Pancreas (tissue), 10 donors: Measurements from ENCODE around the gene SLC29A2. TPM values are rescaled to one million over a fixed set of nuclear protein-coding genes. Genes with fewer than 3 reads are reported as not detected.

ENCODE experiments used
- ATAC-seq, 4 donors: fragments of 200-7000 bp; cut with Tn5 transposase; one replicate each; pipeline versions ENCODE4 v1.8.0 to v1.9.1; 2020; ENCODE audit warnings: mild to moderate bottlenecking in 4 of 4, moderate library complexity in 4 of 4
- DNase-seq, 6 donors: peaks; one replicate each; pipeline ENCODE4 v3.0.0-alpha.2; 2020
- FAIRE-seq: peaks from 2 replicates; lab custom pipeline; 2012; peaks lifted over from hg19 to GRCh38; lab: Jason Lieb, UNC
- H3K27ac ChIP-seq, 4 donors: fragments of 200-600 bp; sonication (generic); 1 replicate in 3 of 4; 2 replicates in 1 of 4; pipeline versions ENCODE4 v1.5.0 to v1.8.0; 2020
- H3K27me3 ChIP-seq, 4 donors: fragments of 200-600 bp; one replicate each; pipeline ENCODE4 v1.8.0; 2021
- H3K36me3 ChIP-seq, 3 donors: fragments of 200-600 bp; sonication (generic) in 1 of 3; one replicate each; pipeline versions ENCODE4 v1.5.0 to v1.8.0; 2020 to 2021
- H3K4me1 ChIP-seq, 3 donors: fragments of 200-600 bp; one replicate each; pipeline ENCODE4 v1.8.0; 2021
- H3K4me3 ChIP-seq, 4 donors: fragments of 200-600 bp; sonication (generic) in 2 of 4; one replicate each; pipeline versions ENCODE4 v1.5.0 to v1.8.0; 2020 to 2021
- H3K9me3 ChIP-seq, 4 donors: fragments of 200-600 bp; one replicate each; pipeline ENCODE4 v1.8.0; 2021
- WGBS, 2 donors: extraction: QIAGEN DNeasy Blood & Tissue Kit; methylation state at CpG; one replicate each; pipeline ENCODE4 v1.1.7; 2013; 5-methylcytosine and 5-hydroxymethylcytosine counted together
- intact Hi-C, 3 donors: fragments of 100-400 bp; cut with DNase I; formaldehyde crosslinking; loops; one replicate each; pipeline versions ENCODE4 v1.11.1 to v1.14.2; 2022
- polyA plus RNA-seq, 2 donors: library from polyadenylated mRNA; stranded (reverse); fragments of 200-250 nt; gene quantifications; one replicate each; pipeline ENCODE4 v1.2.3, GENCODE V29; 2013
- total RNA-seq, 6 donors: library from RNA; stranded (reverse); fragmentation: NEBNext Ultra II Directional in 4 of 6; extraction: Animal tissue kit (Norgen Biotek cat#: 25700) in 4 of 6; gene quantifications; one replicate each; pipeline versions ENCODE4 v1.2.1 to v1.2.4, GENCODE V29; 2021 to 2023
- TF ChIP-seq, protein P1 (sequence below), 4 donors: fragments of 200-600 bp; sonication (generic) in 3 of 4; IDR thresholded peaks; one replicate each; pipeline versions ENCODE4 v1.5.0 to v1.8.0; 2021; ENCODE audit warnings: antibody characterized with exemption in 4 of 4
- donor health status: healthy with polysubstance abuse.
- donor health status: DM: no; HTN: no; CAD: no; lungs with moderate emphysema.
- donor health status: DM: no; HTN: no; CAD: no.
- donor health status: control.
- donor health status: control.
- donor health status: Bipolar disorder and iron deficiency.
- donor health status: DM: yes; HTN: yes; CAD: no.
- donor health status: DM: no; HTN: no; CAD: no.
- donor health status: DM: no; HTN: no; CAD: no.
- donor health status: DM: yes; HTN: yes; CAD: no.

Gene SLC29A2
- total and polyA plus RNA-seq, 8 donors, result 2.9 to 21.7 (median 4.8) TPM

DNA sequence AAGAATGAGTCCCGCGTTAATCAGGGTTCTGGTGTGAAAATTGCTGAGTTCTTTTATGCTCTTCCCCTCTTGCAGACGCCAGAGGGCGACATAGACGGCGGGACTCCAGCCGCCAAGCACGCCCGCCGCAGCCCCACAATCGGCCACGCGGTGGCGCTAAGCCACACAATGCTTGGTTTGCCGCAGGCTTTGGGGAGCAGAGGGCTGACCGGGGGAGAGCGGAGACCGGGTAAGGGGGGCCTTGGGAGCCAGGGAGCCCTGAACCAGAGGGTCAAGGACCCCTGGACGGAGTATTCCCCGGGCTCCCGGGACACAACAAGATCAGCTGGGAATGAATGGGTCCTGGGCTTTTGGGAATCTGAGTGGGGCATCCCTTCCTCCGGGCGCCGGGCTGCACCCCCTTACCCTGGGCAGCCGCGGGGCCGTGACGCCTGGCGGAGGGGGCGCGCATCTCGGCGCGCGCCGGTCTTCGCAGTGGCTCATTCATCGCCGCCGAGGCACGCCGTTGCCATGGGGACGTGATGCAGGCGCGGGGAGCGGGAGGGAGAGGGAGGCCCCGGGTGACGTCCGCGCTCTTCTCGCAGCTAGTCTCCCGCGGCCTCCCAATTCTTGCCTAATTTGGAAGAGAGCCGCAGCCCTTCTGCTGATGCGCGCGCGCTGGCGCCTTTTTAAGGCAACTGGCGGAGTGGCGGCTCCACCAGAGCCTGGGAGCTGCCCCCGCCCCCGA is 37.1 kb upstream of the SLC29A2 start:
- peak; percentile 72 to 98 (median 88) for DNase-seq
- WGBS, 2 donors, result 0 to 2% methylated on average over 47 to 63 of the region's 63 CpGs
- H3K27ac ChIP-seq, result no peak overlapping the region
- ATAC-seq, result peak; percentile 88 to 100 (median 96)
- intact Hi-C loops, result no loop called here
- H3K36me3 ChIP-seq, result no peaks in the 10 kb centered on the region
- H3K9me3 ChIP-seq, result no peaks in the 10 kb centered on the region
- TF ChIP-seq, protein P1, sequence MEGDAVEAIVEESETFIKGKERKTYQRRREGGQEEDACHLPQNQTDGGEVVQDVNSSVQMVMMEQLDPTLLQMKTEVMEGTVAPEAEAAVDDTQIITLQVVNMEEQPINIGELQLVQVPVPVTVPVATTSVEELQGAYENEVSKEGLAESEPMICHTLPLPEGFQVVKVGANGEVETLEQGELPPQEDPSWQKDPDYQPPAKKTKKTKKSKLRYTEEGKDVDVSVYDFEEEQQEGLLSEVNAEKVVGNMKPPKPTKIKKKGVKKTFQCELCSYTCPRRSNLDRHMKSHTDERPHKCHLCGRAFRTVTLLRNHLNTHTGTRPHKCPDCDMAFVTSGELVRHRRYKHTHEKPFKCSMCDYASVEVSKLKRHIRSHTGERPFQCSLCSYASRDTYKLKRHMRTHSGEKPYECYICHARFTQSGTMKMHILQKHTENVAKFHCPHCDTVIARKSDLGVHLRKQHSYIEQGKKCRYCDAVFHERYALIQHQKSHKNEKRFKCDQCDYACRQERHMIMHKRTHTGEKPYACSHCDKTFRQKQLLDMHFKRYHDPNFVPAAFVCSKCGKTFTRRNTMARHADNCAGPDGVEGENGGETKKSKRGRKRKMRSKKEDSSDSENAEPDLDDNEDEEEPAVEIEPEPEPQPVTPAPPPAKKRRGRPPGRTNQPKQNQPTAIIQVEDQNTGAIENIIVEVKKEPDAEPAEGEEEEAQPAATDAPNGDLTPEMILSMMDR (IDR thresholded peaks at IDR 0.05), result peak; percentile 100
- no peak for FAIRE-seq
- H3K27me3 ChIP-seq, result peaks cover 0 to 5% (median 0%) of the 10 kb centered on the region in 4 donors
- H3K4me3 ChIP-seq, result peak overlapping the region in 1 of 4 donors; percentile 28
- H3K4me1 ChIP-seq, result peaks cover 0 to 4% (median 0%) of the 10 kb centered on the region in 3 donors

DNA sequence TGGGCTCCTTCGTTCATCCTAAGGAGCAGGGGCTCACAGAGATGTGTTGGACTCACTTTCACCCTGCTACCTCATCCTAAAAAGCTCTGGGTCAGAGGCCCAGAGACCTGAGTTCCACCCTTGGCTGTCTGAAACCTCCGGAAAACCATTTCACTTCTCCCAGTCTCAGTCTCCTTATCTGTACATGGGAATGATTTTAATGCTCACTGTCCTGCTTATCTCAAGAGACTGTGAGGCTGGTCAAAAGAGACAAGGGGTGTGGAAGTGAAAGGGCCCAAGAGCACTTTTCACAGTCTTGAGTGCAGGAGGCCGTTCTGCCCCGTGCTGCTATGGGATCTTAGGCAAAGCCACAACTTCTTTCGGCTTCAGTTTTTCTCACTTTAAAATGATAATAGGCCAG is 36.1 kb upstream of the SLC29A2 start:
- no peaks in the 10 kb centered on the region for H3K36me3 ChIP-seq
- intact Hi-C loops, result no loop called here
- H3K4me1 ChIP-seq, result peaks cover 0 to 4% (median 0%) of the 10 kb centered on the region in 3 donors
- 47 to 56% methylated on average over 5 of the region's 5 CpGs for WGBS, 2 donors
- ATAC-seq, result no peak
- peaks cover 0 to 5% (median 0%) of the 10 kb centered on the region in 4 donors for H3K27me3 ChIP-seq
- no peaks in the 10 kb centered on the region for H3K9me3 ChIP-seq
- H3K4me3 ChIP-seq, result no peak overlapping the region
- DNase-seq, result no peak
- H3K27ac ChIP-seq, result no peak overlapping the region
- TF ChIP-seq, protein P1 (IDR thresholded peaks at IDR 0.05), result no peak
- no peak for FAIRE-seq

DNA sequence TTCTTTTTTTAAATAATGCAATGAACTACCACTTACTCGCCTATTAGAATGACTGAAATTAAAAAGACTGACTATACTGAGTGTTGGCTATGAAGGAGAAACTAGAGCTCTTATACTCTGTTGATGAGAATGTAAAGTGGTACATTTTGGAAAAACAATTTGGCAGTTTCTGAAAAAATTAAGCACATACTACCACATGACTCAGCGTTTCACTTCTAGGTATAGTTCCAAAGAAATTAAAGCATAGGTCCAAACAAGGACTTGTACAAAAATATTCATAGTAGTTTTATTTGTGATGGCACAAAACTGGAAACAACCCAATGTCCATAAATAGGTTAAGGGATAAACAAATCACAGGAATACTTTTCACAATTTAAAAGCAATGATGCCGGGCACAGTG is 22.4 kb upstream of the SLC29A2 start:
- DNase-seq (no peak), ATAC-seq (no peak), FAIRE-seq (no peak)
- no peak overlapping the region for H3K27ac ChIP-seq
- whole genome bisulfite sequencing, 2 donors, result 67 to 77% methylated on average over 3 of the region's 3 CpGs
- H3K36me3 ChIP-seq, result no peaks in the 10 kb centered on the region
- H3K27me3 ChIP-seq, result no peaks in the 10 kb centered on the region
- intact Hi-C loops, result no loop called here
- H3K4me3 ChIP-seq, result no peak overlapping the region
- H3K4me1 ChIP-seq, result no peaks in the 10 kb centered on the region
- TF ChIP-seq, protein P1 (IDR thresholded peaks at IDR 0.05), result no peak
- H3K9me3 ChIP-seq, result no peaks in the 10 kb centered on the region

DNA sequence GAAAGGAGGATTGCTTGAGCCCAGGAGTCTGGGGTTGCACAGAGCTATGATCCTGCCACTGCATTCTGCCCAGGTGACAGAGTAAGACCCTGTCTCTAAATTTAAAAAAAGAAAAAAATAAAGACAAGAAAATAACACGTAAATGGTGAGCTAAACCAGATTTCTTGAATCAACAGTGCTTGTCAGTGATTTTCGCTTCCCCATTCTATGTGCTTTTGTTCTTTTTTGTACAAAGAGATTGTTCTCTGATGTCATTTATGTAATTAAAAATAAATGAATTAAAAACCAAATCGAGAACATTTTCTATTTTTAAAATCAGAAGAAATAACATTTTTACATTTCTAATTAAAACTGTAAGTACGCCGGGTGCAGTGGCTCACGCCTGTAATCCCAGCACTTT is 19.8 kb upstream of the SLC29A2 start:
- no peak overlapping the region for H3K27ac ChIP-seq
- no peaks in the 10 kb centered on the region for H3K27me3 ChIP-seq
- intact Hi-C loops, result no loop called here
- DNase-seq (no peak), ATAC-seq (no peak), FAIRE-seq (no peak)
- H3K4me3 ChIP-seq, result no peak overlapping the region
- H3K9me3 ChIP-seq, result no peaks in the 10 kb centered on the region
- TF ChIP-seq, protein P1 (IDR thresholded peaks at IDR 0.05), result no peak
- WGBS, 2 donors, result 50 to 52% methylated on average over 6 of the region's 6 CpGs
- H3K4me1 ChIP-seq, result no peaks in the 10 kb centered on the region
- H3K36me3 ChIP-seq, result no peaks in the 10 kb centered on the region
